Neural cell (in vitro differentiated cells): ENCODE results near the gene MAP3K20.

ENCODE experiments used
- CTCF ChIP-seq: fragments of 450-650 bp; IDR thresholded peaks from 2 replicates; pipeline ENCODE4 v1.5.1; 2014; ENCODE audit warnings: antibody characterized with exemption, mild to moderate bottlenecking, moderate library complexity; ENCODE audit not compliant: poor library complexity, severe bottlenecking
- TF ChIP-seq, protein P1 (sequence below): IDR thresholded peaks from 2 replicates; pipeline ENCODE4 v1.6.1; 2012; ENCODE audit warnings: borderline replicate concordance

DNA sequence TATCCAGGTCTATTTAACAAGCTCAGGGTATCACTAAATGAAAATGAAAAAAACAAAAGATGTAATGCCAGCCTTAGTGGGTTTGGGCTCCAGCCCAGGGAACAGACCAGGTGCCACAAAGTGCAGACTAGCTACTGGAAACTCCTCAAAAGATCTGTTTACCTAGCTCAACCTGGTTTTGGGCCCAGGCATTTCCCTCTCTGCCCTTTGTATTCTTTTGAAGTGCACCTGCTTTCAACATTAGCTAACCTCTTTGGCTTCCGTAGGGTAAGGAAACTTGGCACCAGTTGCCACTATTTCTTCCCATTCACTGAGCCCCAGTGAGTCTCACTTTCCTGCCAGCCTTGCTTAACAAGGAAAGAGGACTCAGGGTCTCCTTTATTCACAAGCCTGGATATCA, 155.4 kb downstream of the MAP3K20 start:
- TF ChIP-seq, protein P1, sequence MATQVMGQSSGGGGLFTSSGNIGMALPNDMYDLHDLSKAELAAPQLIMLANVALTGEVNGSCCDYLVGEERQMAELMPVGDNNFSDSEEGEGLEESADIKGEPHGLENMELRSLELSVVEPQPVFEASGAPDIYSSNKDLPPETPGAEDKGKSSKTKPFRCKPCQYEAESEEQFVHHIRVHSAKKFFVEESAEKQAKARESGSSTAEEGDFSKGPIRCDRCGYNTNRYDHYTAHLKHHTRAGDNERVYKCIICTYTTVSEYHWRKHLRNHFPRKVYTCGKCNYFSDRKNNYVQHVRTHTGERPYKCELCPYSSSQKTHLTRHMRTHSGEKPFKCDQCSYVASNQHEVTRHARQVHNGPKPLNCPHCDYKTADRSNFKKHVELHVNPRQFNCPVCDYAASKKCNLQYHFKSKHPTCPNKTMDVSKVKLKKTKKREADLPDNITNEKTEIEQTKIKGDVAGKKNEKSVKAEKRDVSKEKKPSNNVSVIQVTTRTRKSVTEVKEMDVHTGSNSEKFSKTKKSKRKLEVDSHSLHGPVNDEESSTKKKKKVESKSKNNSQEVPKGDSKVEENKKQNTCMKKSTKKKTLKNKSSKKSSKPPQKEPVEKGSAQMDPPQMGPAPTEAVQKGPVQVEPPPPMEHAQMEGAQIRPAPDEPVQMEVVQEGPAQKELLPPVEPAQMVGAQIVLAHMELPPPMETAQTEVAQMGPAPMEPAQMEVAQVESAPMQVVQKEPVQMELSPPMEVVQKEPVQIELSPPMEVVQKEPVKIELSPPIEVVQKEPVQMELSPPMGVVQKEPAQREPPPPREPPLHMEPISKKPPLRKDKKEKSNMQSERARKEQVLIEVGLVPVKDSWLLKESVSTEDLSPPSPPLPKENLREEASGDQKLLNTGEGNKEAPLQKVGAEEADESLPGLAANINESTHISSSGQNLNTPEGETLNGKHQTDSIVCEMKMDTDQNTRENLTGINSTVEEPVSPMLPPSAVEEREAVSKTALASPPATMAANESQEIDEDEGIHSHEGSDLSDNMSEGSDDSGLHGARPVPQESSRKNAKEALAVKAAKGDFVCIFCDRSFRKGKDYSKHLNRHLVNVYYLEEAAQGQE: no peak
- TF ChIP-seq CTCF: no peak
